Stimulated activated CD4-positive, alpha-beta T cell treated with anti-CD3 and anti-CD28 coated beads, TNF-alpha, amount 100 ng/mL, for 24 hours (primary cell): ENCODE measurements around the gene ATP8A2.
"Not testable (repeated sequence)": the region's sequence is repeated elsewhere in the genome, so short reads cannot be mapped to it uniquely, and the experiment has no call there.

Experiments used
- DNase-seq, 3 experiments: peaks; one replicate each; pipeline ENCODE4 v3.0.0-alpha.2; 2020; ENCODE audit warnings: low read depth in 3 of 3

ATP8A2 gene

GRCh38 chr13:25462301-25463125, 90.7 kb downstream of the ATP8A2 start:
- no peak for DNase-seq

DNA sequence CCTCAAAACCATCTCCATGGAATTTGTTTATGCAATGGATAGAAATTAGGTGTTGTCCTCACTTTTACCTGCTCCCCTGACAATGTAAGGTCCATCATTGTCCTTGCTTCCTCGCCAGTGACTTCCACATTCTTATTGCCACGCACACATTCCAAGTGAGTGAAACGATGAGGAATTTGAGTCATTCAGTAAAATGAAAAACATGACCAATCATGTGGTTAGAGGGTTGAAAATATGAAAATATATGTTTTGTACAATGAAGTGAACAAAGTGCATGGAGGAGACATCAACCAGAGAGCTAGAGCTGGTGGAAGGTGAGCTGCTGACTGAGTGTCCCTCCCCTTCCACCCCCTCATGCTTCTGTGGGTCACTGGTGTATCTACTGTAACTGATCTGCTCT, 91.7 kb downstream of the ATP8A2 start:
- DNase-seq = no peak

DNA sequence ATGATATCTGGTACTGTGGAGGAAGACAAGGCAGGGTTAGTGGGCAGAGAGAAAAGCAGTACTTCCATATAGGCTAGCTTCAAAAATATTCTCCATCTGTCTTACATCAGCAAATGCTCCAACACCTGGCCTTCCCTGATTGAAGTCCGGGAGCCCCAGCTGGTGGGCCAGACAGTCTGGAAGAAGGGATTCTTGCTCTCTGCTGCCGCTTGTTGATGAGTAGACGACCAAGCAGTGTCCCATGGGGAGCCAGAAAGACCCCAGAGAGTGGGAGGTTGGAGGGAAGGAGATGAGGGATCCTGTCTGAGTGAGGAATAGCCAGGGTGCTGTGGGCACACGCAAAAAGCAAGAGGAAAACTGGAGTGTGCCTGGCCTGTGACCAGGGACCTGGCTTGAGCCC, 95.1 kb downstream of the ATP8A2 start:
- no peak for DNase-seq

GRCh38 chr13:25468325-25469168, 96.8 kb downstream of the ATP8A2 start:
- peak in 1 of 3 experiments; percentile 29 for DNase-seq

DNA sequence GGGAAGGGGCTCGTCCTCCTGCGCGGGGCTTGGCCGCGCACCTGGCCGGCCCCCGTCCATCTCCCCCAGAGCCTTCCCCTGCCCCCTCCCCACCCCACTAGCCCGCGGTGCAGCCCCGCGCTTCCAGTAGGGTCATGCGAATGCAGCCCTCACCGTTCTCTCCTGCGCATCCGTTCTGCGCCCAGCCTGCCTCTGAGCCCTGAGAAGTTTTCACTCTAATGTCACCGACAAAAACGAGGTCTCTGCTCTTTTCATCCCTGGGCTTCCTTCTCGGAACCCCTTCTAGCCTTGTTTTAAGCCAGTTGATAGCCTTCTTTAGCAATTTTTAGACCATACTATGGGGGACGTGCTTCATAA, 97.4 kb downstream of the ATP8A2 start:
- DNase-seq = no peak

DNA sequence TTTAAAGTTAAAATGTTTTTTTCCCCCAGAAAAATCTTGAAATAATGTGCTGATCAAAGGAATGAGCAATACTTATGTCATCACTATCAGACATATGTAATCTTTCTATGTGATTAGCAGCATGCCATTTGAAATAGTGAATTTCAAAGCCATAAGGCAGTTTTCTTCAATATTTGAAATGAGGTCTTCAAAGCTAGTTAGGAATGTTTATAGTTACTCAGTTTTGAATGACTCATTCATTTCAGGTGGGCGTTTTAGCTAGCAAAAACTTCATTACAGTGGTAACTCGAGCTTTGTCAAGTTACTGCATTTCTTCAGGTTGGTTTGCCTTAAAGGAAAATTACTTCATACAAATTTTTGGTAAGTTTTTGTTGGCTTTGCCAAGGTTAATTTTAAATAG, 102.1 kb downstream of the ATP8A2 start:
- no peak for DNase-seq

DNA sequence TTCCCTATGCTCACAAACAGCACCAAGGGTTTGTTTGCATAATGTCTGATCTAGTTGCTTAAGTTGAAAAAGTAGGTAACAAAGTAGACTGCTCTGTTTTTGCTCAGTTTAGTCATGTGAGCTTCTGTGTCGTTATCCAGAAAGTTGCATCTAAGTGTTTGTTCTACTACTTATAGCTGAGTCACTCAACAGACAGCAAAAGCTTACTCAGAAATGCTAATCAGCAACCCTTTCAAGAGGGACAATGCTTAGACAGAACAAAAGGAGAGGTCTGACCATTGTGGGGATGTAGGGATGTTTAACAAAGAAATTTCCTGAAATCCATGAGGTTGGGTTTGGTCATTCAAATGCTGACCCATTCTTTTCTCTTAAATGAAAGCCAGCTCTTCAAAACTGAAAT, 106.4 kb downstream of the ATP8A2 start:
- no peak for DNase-seq

DNA sequence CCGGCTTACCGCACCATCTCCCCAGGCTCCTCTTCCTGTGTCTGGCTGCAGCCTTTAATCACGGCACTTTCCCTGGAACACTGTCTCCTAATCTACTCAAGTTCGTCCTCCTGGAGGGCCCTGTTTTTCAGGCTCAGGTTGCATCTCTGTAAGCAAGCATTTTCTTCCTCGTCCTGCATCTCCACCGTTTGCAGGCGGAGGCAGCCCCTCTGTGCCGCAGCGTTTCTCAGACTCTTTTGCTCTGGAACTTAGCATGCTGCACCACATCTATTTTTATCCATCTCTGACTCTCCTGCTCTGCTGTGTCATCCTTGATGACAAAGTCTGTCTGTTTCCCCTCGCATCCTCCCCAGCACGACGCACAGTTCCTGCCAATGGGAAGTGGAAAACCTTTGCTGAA, 117.5 kb downstream of the ATP8A2 start:
- no peak for DNase-seq

GRCh38 chr13:25490236-25490635, 118.5 kb downstream of the ATP8A2 start:
- DNase-seq = no peak

DNA sequence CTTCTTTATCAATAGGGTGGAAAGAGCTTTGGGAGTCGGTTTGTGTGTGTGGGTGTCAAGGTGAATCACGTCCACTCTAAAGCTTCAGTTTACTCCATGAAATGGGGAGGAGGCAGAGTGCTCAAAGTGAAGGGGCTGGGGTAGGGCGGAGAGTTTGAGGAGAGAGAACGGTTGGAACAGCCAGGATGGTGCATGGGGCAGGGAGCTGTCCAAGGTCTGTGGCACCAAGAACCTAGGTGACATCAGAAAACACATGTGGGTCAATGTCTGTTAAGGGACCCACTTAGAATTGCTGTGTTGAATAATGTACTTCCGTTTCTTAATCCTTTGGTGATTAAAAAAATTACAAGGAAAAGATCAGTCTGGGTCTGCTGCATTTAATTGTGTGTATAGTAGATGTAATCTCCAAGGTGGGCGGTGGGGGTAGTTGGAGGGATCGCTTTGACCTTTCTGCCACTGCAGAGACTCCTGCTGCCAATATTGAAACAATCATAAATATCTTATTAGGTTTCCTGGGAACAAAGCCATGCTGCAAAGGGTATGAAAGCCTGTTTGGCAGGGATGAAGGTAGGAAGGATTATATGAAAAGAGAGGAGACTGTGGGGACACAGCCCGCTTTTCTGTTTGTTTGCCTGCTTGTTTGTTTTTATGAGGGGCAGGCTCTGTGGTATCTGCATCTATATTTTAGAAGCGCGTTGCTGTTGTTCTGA, 122.3 kb downstream of the ATP8A2 start:
- no peak for DNase-seq

DNA sequence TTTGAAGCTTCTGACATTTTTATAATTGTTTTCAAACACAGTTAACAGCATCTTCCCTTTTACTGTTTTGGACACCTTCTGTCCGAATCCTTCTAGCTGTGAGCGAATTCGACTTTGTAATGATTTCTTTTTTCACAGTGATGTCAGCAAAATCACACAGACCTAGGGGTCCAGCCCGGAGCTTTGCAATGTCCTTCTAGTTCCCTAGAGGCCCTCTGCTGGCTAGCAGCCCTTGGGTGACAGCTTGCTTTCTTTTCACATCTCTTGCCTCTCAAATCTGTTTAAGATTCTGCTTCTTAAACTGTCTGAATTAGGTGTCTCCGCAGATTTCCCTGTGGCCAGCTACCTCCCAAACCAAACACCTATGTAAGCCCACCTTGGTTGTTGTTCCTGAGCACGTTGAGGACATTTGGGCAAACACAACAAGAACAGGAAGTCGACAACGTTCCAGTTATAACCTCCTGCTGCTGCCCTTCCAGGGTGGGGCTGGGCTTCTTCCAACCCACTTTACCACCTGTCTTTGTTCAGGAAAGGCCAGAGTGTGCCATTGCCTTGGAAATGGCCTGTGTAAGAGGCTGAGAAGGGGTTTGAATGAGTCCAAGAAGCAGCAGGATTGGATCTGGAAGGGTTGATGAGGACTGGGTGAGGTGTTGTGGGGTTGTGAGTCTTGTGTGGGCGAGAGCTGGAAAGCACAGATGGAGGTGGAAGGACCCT, 123.1 kb downstream of the ATP8A2 start:
- no peak for DNase-seq

DNA sequence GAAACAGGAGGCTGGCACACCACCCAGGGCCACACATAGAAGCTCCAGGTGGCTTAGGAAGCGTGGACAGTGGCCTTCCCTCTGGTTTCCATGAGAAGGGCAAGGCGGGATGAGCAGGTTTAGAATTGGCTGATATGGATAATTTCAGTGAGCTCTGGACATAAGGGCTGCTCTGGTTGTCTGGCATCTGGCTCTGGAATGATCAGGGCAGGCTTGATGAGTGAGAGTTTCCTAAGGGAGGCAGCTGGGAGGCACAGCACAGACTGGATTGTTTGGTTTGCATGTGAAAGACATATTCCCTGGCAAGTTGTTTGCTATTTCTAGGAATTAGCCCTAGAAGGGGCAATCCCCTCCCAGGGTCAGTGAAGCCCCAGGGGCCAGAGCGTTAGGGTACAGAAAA, 129.5 kb downstream of the ATP8A2 start:
- no peak for DNase-seq

- DNase-seq = no peak
These were observed 130.3 kb downstream of the ATP8A2 start for GRCh38 chr13:25502031-25502430.

GRCh38 chr13:25502551-25502950, 130.8 kb downstream of the ATP8A2 start:
- no peak for DNase-seq

DNA sequence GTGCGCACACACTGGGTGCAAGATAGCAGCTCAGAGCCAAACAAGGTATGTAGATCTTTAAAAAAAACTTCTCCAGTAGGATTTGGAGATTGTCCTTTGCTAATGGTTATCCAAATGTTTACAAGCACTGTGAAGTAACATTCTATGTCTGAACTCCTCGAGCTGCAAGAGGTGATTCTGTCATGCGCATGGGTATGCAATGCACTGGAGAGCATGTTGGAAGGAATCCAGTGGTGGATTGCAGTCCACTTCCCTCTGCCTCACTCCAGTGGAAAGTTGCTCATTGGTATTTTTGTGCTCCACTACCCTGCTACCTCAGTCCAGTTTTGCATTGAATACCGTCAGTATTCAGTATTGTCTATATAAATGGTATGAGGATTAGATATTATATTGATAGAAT, 132.1 kb downstream of the ATP8A2 start:
- no peak for DNase-seq

DNA sequence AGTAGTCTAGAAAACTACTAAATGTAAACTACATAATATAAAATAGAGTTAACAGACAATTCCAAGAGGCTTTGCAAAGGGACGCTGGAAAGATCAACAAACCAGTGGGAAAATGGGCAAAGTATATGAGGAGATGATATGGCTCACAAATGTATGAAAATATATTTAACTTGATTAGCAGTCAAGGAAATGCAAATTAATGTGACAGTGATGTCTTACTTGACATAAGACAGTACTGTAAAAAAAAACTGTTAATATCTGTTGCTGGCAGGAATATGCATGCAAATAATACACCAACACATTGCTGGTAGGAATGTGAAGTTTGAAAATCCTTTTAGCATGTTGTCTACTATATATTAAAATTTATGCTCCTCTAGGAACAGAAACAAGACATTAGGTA, 136.1 kb downstream of the ATP8A2 start:
- no peak for DNase-seq

DNA sequence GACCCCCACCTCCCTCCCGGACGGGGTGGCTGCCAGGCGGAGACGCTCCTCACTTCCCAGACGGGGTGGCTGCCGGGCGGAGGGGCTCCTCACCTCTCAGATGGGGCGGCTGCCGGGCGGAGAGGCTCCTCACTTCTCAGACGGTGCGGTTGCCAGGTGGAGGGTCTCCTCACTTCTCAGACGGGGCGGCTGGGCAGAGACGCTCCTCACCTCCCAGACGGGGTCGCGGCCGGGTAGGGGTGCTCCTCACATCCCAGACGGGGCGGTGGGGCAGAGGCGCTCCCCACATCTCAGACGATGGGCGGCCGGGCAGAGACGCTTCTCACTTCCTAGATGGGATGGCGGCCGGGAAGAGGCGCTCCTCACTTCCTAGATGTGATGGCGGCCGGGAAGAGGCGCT, 141.3 kb downstream of the ATP8A2 start:
- not testable (repeated sequence) for DNase-seq

DNA sequence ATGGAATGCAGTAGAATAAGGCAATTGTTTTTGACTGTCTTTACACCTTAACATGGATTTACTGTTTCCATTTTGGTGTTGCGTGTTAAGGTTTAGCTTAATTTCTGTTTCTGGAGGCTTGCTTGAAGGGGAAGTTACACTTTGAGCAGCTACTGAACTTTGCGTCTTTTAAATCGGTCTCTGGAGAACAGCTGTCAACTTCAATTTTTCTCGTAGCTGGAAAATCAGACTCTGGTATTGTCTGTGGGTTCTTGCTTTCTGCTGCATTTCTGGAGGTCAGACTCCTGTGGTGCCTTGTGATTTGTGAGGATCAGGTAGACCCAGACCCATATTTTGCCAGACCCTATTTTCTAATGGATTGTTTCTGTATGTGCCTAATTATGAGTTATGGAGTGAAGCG, 146.7 kb downstream of the ATP8A2 start:
- DNase-seq = no peak

DNA sequence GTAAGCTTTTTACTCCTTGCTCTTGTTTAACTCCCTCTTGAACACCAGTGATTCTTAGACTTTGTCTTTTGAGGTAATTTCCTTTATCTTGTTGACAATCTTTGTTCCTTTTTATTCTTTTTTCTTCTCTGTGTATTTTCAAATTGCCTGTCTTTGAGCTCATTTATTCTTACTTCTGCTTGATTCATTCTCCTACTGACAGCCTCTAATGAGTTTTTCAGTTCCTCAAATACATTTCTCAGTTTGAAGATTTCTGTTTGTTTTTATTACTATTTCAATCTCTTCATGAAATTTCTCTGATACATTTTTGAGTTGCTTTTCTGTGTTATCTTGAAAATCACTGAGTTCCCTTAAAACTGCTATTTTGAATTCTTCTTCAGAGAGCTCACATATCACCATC, 154.1 kb downstream of the ATP8A2 start:
- no peak for DNase-seq

GRCh38 chr13:25528266-25528665, 156.5 kb downstream of the ATP8A2 start:
- no peak for DNase-seq

- DNase-seq = no peak
These were observed 157.7 kb downstream of the ATP8A2 start for GRCh38 chr13:25529425-25529824.

GRCh38 chr13:25538276-25538675, 166.5 kb downstream of the ATP8A2 start:
- no peak for DNase-seq
